CD4-positive, alpha-beta T cell treated with Interferon alpha-2 for 1 hour (primary cell): ENCODE results near the gene MAP2K3.

Source experiments
- DNase-seq, 2 donors: peaks; one replicate each; pipeline ENCODE4 v3.0.0-alpha.2; 2020 to 2022

Gene MAP2K3

DNA sequence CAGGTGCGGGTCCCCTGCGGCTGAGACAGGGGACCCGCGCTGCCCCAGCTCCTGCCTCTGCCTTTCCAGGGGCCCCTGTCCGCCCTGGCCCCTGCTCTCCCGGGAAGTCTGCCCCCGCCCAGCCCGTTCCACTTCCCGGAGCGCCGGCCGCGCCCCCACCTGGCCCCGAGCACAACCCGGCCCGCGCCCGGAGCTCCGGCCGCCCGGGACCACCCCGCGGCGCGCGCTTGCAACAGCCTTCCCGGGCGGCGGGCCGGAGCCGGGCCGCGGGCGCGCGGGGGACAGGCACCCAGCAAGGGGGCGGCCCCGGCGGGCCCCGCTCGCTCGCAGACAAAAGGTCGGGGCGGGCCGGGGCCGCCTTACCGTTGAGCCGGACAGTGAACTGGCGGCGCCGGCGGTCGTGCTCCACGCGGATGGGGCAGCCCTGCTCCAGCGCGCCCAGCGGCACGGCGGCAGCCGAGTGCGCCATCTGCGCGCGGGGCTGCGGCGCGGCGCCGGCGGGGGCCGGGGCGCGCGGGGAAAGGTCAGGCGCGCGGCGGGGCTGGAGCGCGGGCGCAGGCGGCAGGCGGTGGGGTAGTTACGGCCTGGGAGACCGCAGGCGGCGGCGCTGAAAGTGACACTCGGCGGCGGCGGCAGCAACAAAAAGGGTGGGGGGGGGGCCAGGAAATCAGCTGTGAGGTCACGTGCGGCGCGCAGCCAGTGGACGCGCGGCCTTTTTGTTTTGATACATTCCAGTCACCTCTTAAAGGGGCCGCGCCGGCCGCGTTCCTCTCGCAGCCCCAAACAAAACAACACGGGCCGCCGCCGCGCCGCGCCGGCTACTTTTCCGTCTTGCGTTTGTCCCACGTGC is 31.5 kb upstream of the MAP2K3 start, which contains the start of gene NATD1:
Gene NATD1, minus strand, starts transcription at position 615 of the 850 bp plus-strand sequence. Its CDS starts 146 bp downstream, at position 469.
- peak; percentile 77 to 85 for DNase-seq

DNA sequence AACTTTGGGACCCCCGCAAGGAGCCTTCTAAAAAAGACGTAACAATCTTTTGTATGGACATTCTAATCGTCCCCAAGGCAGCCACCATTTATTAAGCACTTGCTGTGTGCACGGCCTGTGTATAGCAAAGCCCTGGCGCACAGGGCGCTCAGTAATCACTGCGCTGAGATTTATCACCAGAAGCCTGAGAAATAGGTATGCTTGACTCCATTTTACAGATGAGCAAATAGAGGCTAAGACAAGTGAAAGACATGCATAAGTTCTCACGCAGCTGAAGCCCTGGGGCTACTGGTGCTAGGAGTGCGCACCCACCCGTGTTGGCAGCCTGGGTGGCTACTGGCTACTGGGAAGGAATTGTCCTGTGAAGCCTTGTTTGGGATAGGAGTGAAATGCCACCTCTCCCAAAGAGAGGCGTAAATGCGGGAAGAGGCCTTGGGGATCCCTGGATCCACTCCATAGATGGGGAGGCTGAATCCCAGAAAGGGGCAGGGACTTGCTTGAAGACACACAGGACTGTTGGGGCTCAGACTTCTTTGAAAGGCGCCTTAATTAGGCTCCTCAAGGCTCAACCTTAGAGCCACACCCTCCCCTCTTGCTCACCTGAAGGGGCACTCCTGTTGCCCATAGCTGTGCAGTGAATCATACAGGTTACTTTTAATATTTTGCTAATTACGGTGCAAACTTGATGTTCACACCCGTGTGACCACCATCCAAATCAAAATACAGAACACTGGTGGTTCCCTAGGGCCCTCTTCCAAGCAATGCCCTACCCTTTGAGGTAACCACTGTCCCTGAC is 30.7 kb upstream of the MAP2K3 start:
- DNase-seq, result no peak

DNA sequence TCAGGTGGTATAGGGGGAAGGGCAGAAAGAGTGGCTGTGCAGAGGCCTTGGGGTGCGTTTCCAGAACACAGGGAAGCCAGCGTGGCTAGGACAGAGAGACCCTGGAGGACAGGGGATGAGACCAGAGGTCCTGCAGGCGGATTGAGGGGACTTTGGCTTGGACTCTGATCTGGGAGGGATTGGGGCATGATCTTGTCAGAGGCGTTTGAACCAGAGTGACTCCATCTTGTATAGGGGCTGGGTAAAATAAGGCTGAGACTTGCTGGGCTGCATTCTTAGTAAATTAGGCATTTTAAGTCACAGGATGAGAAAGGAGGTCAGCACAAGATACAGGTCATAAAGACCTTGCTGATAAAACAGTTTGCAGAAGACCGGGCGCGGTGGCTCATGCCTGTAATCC is 25.9 kb upstream of the MAP2K3 start:
- DNase-seq, result no peak

DNA sequence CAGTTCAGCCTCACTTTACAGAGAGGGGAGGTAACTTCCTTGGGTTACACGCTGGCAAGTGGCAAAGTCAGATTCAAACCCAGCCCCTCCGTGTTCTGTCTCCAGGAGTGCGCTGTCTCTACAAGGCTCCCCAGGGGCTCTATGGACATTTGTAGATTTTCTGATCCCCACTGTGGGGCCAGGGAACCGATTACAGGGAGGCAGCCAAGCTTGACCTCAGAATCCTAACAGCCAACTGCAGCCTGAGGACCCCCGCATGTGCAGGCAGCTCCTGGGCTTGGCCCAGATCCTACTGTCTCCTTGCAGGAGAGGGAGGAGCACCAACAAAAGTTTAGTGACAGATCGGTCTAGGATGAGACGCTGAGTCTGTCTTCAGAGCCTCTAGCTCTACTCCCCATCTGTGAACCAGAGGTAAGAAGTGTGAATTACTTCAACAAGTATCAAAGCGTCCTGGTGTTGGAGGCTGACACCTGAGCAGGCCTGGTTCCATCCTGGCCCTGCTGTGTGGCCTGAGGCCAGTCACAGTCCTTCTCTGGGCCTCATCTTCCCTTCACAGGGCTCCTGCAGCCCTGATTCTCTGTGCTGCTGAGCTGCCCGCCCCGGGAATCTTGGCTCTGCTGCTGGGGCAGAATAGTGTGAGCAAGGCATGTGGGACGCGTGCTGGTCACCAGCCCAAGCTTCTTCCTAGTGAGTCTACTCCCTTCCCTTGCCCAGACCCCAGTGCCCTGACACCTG is 22.1 kb upstream of the MAP2K3 start:
- no peak for DNase-seq

DNA sequence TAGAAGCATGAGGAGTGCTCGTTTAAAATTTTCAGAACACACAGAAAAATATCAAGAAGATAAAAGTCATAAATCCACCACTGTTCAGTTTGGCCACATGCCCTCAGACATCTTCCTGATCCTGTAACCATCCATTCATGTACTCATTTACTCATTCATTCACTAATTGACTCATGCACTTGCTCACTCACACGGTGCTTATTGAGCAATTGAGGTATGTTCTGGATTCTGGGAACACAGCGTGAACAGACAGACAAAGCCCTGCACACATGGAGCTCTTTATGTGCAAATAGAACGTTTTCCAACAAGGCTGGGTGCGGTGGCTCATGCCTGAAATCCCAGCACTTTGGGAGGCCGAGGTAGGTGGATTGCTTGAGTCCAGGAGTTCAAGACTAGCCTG is 21.1 kb upstream of the MAP2K3 start:
- no peak for DNase-seq

DNA sequence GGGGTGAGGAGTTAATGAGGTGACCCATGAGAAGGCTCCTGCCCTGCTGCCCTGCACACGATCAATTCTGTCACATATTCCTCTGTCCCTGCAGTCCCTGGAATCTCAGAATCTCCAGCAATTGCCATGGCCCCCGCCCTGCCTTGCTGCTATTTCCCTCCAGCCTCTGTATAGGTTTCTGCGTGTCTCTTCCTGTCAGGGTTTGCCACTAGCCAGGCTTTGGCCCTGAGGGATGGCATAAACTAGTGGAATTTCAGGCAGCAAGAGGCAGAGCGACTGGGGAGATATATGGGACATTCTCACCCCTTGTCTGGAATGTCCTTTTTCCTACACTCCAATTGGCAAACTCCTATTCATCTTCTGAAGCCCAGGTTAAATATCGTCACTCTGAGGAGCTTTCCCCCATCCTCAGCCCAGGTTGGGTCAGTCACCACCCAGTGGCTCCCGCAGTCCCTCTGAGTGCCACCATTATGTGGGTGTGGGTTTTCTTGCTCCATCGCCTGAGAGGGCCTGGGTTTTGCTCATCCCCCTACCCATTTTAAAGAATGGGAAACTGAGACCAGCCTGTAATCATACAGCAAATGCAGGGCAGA is 15.8 kb upstream of the MAP2K3 start:
- no peak for DNase-seq

DNA sequence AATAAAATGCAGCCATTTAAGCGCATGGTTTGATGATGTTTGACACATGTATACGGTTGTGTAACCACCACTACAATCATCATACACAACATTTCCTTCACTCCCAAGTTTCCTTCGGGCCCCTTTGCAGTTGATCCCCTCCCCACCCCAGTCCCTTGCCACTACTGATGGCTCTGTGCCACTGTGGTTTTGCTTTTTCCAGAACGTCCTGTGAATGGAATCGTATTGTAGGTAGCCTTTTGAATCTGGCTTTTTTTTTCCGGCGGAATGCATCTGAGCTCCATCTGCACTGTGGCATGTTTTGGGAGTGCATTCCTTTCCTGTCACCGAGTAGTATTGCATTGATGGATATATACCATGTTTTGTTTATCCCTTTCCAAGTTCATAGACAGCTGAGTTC is 15.1 kb upstream of the MAP2K3 start:
- no peak for DNase-seq

DNA sequence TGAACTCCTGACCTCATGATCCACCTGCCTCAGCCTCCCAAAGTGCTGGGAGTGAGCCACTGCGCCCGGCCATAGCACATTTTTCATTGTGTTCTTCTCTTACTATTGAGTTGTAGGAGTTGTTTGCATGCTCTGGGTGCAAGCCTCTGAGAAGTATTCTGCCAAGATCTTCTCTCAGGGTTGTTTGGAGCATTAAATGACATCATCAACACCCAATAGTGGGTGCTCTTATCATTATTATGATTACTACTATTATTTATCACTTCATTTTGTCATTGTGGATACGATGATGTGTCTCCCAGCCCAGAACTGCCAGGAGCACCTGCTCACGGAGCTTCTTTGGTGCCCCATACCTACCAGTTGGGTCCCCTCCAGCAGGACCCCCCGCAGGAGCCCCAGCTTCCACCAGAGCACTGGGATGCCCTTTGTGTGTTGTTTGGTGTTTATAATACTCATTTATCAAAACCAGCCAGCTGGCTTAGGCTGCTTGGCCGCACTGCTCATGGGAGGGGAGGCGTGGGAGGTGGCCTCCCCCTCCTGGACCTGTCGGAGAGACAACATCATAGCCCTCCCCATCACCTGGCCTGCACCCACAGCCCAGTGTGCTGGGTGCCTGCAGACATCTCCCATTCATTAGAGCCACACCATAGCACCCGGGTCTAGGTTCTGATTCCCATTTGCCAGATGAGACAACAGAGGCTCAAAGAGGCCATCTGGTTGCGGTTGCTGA is 12.9 kb upstream of the MAP2K3 start:
- DNase-seq, result no peak

DNA sequence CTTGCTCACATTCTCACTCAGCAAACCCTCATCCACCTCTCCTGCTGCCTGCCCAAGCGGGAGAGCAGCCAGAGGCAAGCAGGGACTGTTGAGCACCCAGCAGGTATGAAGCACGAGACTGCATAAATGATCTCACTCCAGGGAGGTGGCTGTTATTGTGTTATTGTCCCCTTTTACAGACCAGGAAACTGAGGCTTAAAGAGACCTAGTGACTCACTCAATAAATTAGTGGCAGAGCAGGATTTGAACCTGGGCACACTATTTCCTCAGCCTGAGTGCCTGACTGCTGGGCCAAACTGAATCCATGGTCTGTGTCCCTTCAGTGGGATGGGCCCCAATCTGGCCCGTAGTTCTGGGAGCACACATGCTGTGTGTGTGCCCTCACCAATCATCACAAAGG is 12.3 kb upstream of the MAP2K3 start:
- no peak for DNase-seq

DNA sequence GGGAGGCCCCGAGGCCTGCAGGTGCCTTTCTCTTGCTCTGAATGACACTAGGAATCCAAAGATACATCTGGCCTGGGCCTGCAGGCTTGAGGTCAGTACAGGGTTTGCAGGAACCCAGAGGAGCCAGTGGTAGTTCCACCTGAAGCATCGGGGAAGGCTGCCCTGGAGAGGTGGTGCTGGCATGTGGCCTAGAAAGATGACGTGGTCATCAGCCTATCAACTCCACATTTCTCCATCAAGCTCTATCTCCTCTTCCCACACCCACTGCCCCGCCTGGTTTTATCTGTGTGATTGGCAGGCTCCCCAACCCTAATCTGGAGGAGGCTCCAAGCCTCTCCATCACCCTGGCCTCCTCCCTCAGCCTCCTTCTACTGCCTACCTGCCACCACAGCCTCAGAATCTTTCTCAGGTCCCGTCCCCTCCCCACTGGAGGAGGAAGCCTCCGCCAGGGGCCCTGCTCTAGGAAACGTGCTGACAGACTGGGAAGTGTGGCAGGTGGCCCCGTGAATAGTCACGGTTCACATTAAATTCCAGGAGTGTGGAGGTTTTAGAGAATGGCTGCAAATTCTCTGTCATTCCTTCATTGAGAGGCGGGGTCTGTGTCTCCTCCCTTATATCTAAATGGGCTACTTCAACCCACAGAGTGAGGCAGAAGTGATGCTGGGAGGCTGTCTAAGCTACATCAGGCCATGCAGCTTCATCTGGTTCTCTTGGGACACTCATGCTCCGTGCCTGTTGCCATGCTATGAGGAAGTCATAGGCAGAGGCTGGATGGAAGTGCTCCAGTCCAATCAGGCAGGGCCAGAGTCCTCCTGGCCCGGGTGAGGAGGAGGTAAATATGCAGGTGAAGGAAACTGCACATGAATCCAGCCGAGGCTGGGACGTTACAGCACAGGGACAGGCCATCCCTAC is 11.4 kb upstream of the MAP2K3 start:
- no peak for DNase-seq

DNA sequence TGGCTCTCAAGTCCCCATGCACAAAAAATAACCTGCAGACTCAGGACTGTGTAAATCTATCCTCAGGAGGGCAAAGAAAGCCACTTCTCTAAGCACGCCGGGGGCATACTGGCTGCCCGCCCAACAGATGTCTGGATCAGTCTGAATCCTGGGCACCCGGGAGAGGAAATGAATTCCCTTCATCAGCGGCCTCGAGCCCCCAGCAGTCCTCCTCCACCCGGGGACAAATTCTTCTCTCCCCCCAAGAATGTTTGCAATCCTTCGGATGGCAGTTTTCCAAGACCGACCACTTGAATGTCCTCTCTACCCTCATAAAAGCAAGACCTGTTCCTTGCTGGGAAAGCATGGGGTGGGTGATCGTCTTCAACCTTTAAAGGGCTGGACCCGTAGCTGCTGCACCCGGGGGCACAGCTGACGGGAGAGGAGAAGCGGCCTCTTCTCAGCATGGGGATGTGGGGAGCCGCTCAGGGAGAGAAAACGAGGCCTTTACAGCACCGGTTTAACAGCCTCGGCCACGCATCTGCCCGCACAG is 9.4 kb upstream of the MAP2K3 start:
- no peak for DNase-seq

DNA sequence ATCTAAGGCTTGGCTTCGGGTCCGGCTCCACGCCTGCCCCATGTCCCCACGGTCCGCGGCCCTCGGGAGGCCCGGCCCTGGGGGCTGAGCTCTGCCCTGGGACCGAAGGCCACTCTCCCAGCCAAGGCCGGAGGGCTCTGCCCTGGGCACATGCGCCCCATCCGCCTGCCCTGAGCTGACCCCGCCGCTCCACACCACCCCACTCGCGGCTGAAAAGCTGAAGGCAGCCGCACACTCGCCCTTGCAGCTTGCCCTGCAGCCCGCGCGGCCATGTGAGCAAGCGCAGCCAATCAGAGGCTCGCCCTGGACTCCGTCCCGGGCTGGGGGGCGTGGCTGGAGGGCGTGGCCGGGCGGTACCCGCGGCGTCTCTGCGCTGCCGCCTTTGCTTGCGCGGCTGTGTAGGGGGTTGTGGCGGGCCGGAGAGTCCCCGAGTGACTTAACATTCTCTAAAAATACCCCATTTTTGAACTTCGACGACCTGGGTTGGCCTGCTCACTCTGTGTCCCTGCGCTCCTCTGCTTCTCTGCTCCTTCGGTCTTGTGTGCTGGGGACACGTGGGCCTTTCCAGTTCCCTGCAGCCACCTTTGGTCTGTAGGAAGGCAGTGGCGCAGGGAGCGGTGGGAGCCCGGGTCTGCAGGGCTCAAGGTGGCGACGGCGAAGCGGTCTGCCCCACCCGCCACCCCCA is 8.8 kb upstream of the MAP2K3 start:
- DNase-seq, result peak; percentile 92 to 95

DNA sequence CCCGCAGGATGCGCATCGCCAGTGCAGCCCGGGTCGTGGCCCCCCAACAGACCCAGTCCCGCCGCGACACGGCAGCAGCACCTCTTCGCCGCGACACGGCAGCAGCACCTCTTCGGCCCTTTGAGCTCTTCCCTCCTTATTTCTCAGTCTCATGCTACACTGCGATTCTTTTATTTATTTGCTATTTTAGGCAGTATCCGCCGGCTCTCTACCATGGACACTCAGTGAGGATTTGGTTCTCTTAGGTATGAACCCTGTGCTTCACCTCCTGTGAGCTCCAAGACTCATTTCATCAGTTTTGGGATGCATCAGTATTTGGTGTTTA is 8.3 kb upstream of the MAP2K3 start:
- no peak for DNase-seq

DNA sequence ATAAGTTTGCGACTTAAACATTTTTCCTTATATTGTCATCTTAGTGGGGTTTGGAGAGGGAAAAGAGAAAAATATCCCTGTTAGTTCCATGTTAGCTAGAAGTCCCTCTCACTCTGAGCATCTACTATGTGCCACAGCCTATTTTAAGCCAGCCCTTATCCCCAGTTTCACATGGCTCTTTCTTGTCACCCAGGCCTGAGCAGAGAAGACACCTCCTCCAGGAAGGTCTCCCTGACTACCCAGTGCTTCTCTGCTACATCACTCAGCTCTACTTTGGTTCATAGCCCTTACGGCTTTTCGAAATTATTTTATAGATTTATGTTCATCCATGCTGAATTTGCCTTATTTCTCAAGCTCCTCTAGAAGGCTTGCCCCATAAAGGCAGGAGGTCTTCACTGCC is 7.2 kb upstream of the MAP2K3 start:
- DNase-seq, result no peak

DNA sequence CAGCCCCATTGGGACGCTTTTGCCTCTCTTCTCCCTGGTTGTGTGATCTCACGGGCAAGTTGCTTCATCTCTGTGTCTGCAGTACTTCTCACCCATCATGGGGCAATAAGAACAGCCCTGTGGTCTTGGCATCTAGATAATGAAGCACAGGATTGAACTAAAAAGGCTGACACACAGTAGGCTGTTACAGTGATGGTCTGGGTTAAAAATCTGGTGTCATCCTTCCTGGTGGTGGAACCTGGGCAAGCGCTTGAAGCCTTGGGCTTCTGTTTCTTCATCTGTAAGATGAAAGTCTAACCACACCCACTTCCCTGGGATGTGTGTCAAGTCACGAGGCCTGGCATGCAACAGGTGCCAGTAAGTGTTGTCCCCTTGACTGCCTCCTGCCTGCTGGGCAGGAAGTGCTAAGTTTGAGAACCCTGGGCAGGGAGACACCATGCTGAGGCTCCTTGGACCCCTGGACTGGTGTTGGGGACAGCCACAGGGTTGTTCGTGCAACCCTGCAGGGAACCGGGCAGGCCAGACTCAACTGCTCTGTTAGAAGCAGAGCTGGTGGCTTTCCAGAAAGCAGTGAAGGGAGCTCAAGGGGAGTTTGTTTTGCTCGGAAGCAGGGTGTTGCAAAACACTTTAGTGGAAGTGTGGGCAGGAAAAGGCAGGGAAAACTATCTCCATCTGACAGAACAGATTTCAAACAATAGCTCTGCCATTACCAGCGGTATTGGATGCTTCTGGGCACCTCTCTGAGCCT is 5.9 kb upstream of the MAP2K3 start:
- peak; percentile 49 to 68 for DNase-seq

DNA sequence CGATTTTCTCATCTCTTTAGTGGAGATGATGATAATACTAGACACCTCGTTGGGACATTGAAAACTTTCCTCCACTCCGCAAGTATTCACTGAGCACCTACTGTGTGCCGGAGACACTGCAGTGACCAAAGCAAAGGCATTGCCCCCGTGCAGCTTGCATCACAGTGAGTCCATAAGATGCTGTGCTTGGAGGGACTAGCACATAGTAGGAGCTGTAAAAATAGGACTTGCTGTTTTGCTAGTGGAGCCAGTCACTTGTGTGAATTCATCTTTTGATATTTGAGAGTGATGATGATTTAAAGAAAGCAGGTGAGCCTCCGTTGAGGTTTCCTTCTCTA is 5.3 kb upstream of the MAP2K3 start:
- DNase-seq, result no peak

DNA sequence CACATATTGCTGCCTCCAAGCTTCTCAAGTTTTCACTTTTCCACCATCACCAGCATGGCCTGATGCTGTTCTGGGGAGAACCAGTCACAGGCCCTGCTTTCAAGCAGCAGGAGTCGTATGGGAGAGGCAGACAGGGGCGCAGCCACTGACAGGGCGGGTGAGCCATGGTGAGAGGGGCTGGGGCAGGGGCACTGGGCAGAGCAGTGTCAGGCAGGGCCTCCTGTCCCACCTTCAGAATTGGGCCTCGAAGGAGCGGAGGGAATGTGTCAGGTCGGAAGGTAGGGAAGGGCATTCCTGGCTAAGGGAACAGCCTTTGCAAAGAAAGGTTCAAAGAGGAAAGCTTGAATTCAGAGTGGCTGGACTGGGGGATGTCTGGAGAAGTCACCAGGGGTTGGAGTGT is 4.9 kb upstream of the MAP2K3 start:
- no peak for DNase-seq

DNA sequence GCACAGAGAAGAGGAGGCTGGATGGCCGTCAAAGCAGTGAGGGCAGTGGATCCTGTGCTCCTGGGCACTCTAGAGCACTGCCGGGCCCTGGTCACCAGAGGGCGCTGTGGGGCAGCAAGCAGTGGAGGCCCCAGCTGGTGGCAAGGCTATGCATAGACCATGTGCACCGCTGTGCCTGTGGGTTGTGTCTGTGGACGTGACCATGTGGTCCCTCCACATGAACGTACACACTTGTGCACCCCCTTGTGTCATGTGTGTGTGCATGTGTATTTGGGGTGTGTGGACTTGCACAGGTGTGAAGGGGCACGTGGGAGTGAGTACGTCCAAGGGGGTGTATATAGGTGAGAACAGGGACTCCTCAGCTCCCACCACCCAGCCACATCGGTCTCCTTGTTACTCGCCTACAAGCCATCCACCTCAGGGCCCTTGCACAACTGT is 4.4 kb upstream of the MAP2K3 start:
- DNase-seq, result peak; percentile 87 to 90

DNA sequence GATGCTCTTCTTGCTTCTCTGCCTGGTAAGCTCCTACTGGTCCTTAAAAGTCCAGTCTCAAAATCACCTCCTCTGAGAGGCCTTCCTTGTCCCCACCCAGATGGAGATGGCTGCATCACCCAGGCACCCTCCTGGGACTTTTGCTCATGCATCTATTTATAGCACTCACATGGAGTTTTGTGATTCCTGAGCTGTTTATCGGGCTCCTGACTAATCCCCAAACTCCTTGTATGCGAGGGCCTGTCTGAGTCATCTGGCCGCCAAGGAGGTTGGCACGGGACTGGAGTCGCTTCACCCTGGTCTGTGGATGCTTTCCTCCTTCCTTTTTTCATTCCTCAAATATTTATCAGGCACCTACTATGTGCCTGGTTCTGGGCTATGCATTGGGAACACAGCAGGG is 2.3 kb upstream of the MAP2K3 start:
- DNase-seq, result no peak

DNA sequence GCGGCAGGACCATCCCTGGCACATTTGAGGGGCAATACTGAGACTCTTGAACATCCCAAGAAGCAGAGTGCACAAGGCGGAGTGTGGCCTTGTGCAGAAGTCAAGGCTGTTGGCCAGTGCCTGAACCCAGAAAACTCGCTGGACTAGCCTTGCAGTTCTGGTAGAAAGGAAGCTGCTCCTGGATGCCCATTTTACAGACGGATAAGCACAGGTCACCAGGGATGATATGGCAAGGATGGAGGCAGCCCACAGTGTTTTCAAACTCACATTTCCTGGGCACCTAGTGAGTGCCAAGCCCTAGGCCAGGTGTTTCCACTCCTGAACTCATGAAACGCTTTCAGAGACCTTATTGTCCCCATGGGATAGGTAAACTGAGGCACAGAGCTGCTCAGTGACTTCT is 1.7 kb upstream of the MAP2K3 start:
- DNase-seq, result no peak
